Measurements from ENCODE around the gene RBM26. TPM values are rescaled to one million over a fixed set of nuclear protein-coding genes. Genes with fewer than 3 reads are reported as not detected.

Gene RBM26
- total and polyA plus RNA-seq, 2 of the 4 experiments (the other 2 are of a cell fraction), result 17.6 to 18.1 TPM

DNA sequence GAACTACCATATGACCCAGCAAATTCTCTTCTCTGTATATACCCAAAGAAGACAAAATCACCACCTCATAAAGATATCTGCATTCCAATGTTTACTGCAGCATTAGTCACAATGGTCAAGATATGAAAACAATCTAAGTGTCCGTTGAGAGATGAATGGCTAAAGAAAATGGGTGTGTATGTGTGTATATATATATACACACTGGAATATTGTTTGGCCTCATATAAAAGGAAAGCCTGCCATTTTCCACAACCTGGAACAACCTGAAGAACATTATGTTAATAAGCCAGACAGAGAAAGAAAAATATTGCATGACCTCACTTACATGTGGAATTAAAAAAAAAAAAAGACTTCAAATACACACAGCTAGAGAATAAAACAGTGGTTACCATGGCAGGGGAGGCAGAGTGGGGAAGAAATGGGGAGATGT, 29.5 kb upstream of the RBM26 start:
- no peak overlapping the region for H3K27ac ChIP-seq (ENCODE audit: insufficient read depth, low read length)
- no peak overlapping the region for H4K91ac ChIP-seq (ENCODE audit: insufficient read depth, low read depth, low read length)
- H2BK5ac ChIP-seq (ENCODE audit: low read depth, low read length, poor library complexity, severe bottlenecking), result no peak overlapping the region
- in situ Hi-C loops (cut with MboI; ENCODE audit: low sequenced_read_pairs), result no loop called here
- no peak overlapping the region for H3K18ac ChIP-seq (ENCODE audit: low read depth, low read length)
- no peak overlapping the region for H3K4ac ChIP-seq (ENCODE audit: low read depth, low read length)
- H3K9me3 ChIP-seq (ENCODE audit: control insufficient read depth, insufficient read depth, low read length), result no peaks in the 10 kb centered on the region
- no peak overlapping the region for H2BK15ac ChIP-seq (ENCODE audit: low read depth, low read length)
- no peak overlapping the region for H2AK9ac ChIP-seq (replicated peaks; ENCODE audit: low read depth, low read length, poor library complexity)
- DNase-seq, result peak; percentile 68
- no peaks in the 10 kb centered on the region for H3K27me3 ChIP-seq (ENCODE audit: control insufficient read depth, insufficient read depth, low read length)
- H3K4me3 ChIP-seq (ENCODE audit: insufficient read depth, low read depth, low read length), result no peak overlapping the region
- no peaks in the 10 kb centered on the region for H3K36me3 ChIP-seq (ENCODE audit: control insufficient read depth, insufficient read depth, low read length)
- ATAC-seq (ENCODE audit: low read depth), result peak; percentile 84
- no peak overlapping the region for H4K8ac ChIP-seq (ENCODE audit: low read depth in 2 of 2, low read length in 2 of 2)
- no peak overlapping the region for H2AK5ac ChIP-seq (ENCODE audit: low read depth, low read length)
- H3K14ac ChIP-seq (replicated peaks; ENCODE audit: low read depth, low read length), result no peak overlapping the region
- BruUV-seq (replicated peaks), result no TSS peak
- H4K5ac ChIP-seq (ENCODE audit: low read depth, low read length), result no peak overlapping the region
- POLR2A ChIA-PET (ENCODE audit: unreplicated experiment), result no interaction called here
- no peaks in the 10 kb centered on the region for H3K9me1 ChIP-seq (ENCODE audit: insufficient read depth, low read length)
- H2BK20ac ChIP-seq (ENCODE audit: low read depth, low read length), result no peak overlapping the region
- peaks cover 2% of the 10 kb centered on the region; the same call in 1 of the 2 replicates for H3K4me1 ChIP-seq (ENCODE audit: control insufficient read depth, insufficient read depth, low read length)
- no peak overlapping the region for H3K56ac ChIP-seq (ENCODE audit: extremely low read depth, insufficient read depth, low read length)
- H3K79me1 ChIP-seq (ENCODE audit: low read depth in 1 of 2, low read length in 2 of 2), result no peaks in the 10 kb centered on the region
- no peak overlapping the region for H2BK120ac ChIP-seq (ENCODE audit: low read depth, low read length)
- CTCF ChIA-PET, result interaction anchor here (0.7 to 1.7 kb wide), 3 partner anchors 9 to 29 kb away, joined by 3 to 17 read pairs (median 4); no protein-coding TSS in a partner anchor
- TF ChIP-seq ELK1 (IDR thresholded peaks at IDR 0.05; ENCODE audit: borderline replicate concordance, low read depth, low read length) (no peak), MAFK (IDR thresholded peaks at IDR 0.05; ENCODE audit: low read depth, low read length) (no peak), CEBPB (IDR thresholded peaks at IDR 0.05; ENCODE audit: low read depth, low read length) (no peak), RFX5 (IDR thresholded peaks at IDR 0.05; ENCODE audit: low read depth, low read length) (no peak), NFE2L2 (IDR thresholded peaks at IDR 0.05; ENCODE audit: low read depth, low read length) (no peak), CHD1 (IDR thresholded peaks at IDR 0.05; ENCODE audit: low read depth, low read length) (no peak), RCOR1 (IDR thresholded peaks at IDR 0.05; ENCODE audit: insufficient replicate concordance, low read length) (no peak), FOS (IDR thresholded peaks at IDR 0.05; ENCODE audit: low read depth, low read length) (no peak), MXI1 (IDR thresholded peaks at IDR 0.05; ENCODE audit: borderline replicate concordance, low read depth, low read length) (no peak), POLR2A (IDR thresholded peaks at IDR 0.05; ENCODE audit: low read depth, low read length) (no peak), BHLHE40 (IDR thresholded peaks at IDR 0.05; ENCODE audit: low read depth, low read length) (no peak), SMC3 (IDR thresholded peaks at IDR 0.05; ENCODE audit: low read depth, low read length) (no peak), MAZ (IDR thresholded peaks at IDR 0.05; ENCODE audit: borderline replicate concordance, low read depth, low read length) (no peak), RAD21 (IDR thresholded peaks at IDR 0.05; ENCODE audit: low read length) (no peak)
- TF ChIP-seq, protein P1, sequence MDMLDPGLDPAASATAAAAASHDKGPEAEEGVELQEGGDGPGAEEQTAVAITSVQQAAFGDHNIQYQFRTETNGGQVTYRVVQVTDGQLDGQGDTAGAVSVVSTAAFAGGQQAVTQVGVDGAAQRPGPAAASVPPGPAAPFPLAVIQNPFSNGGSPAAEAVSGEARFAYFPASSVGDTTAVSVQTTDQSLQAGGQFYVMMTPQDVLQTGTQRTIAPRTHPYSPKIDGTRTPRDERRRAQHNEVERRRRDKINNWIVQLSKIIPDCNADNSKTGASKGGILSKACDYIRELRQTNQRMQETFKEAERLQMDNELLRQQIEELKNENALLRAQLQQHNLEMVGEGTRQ (IDR thresholded peaks at IDR 0.05; ENCODE audit: low read depth, low read length), result no peak
- TF ChIP-seq, protein P2, sequence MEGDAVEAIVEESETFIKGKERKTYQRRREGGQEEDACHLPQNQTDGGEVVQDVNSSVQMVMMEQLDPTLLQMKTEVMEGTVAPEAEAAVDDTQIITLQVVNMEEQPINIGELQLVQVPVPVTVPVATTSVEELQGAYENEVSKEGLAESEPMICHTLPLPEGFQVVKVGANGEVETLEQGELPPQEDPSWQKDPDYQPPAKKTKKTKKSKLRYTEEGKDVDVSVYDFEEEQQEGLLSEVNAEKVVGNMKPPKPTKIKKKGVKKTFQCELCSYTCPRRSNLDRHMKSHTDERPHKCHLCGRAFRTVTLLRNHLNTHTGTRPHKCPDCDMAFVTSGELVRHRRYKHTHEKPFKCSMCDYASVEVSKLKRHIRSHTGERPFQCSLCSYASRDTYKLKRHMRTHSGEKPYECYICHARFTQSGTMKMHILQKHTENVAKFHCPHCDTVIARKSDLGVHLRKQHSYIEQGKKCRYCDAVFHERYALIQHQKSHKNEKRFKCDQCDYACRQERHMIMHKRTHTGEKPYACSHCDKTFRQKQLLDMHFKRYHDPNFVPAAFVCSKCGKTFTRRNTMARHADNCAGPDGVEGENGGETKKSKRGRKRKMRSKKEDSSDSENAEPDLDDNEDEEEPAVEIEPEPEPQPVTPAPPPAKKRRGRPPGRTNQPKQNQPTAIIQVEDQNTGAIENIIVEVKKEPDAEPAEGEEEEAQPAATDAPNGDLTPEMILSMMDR (conservative IDR thresholded peaks at IDR 0.05; ENCODE audit: low read depth, low read length), result no peak
- dilution Hi-C loops (cut with HindIII; ENCODE audit: low sequenced_read_pairs, unreplicated experiment), result loop anchor here (25.0 kb wide), 1 partner anchor 102 kb away; no protein-coding TSS in a partner anchor
- no peaks in the 10 kb centered on the region for H4K20me1 ChIP-seq (ENCODE audit: insufficient read depth, low read length)
- WGBS, 2 experiments (ENCODE audit: extremely low coverage in 2 of 2, insufficient read length in 1 of 2), result no CpG with 5 or more reads among the region's 1 CpG
- no peak overlapping the region for H3K9ac ChIP-seq (ENCODE audit: low read depth, low read length)
- intact Hi-C loops (cut with micrococcal nuclease), result no loop called here
- no peak overlapping the region for H3K23ac ChIP-seq (ENCODE audit: low read depth, low read length)
- H2AFZ ChIP-seq (replicated peaks; ENCODE audit: low read length, poor library complexity), result no peak overlapping the region
- no peak overlapping the region; the same call in 1 of the 2 replicates for H3K4me2 ChIP-seq (ENCODE audit: low read depth, low read length)

Data from IMR-90 (cell line).